Cardiac muscle cell (in vitro differentiated cells and primary cell): ENCODE data around the gene GRIA1. TPM values are rescaled to one million over a fixed set of nuclear protein-coding genes. Genes with fewer than 3 reads are reported as not detected.

Experiments
- DNase-seq, 2 donors: peaks; one replicate each; pipeline versions ENCODE4 v3.0.0 to v3.0.0-alpha.2; 2010 to 2017; ENCODE audit warnings: low read depth in 1 of 2, low spot score in 1 of 2
- H3K27ac ChIP-seq: fragments of 200-600 bp; sonication (generic); 2 replicates; pipeline ENCODE4 v1.5.1; 2016
- H3K27me3 ChIP-seq: fragments of 200-600 bp; sonication (generic); 2 replicates; pipeline ENCODE4 v1.6.0; 2016; ENCODE audit warnings: control low read depth
- H3K36me3 ChIP-seq: fragments of 200-600 bp; sonication (generic); 2 replicates; pipeline ENCODE4 v1.5.1; 2016; ENCODE audit warnings: control low read depth
- H3K4me1 ChIP-seq: fragments of 200-600 bp; sonication (generic); 2 replicates; pipeline ENCODE4 v1.8.1; 2017; ENCODE audit warnings: low read depth, mild to moderate bottlenecking, mixed run types
- H3K4me3 ChIP-seq: fragments of 200-600 bp; sonication (generic); 2 replicates; pipeline ENCODE4 v1.5.1; 2016; ENCODE audit warnings: mild to moderate bottlenecking
- H3K9me3 ChIP-seq: fragments of 200-600 bp; sonication (generic); 2 replicates; pipeline ENCODE4 v1.5.1; 2017; ENCODE audit warnings: low read depth, mild to moderate bottlenecking, control low read depth
- CTCF ChIP-seq: IDR thresholded peaks from 2 replicates; pipeline ENCODE4 v1.5.1; 2012; ENCODE audit warnings: low read depth, mild to moderate bottlenecking, low read length
- polyA plus RNA-seq: library from polyadenylated mRNA; unstranded; fragments of >200 nt; fragmentation: Nextera tagmentation; extraction: Ambion mirVana; gene quantifications from 2 replicates; pipeline ENCODE4 v1.2.1, GENCODE V29; 2016
- total RNA-seq: library from RNA; depleted of rRNA; stranded (reverse); fragments of >200 nt; gene quantifications from 2 replicates; pipeline ENCODE4 v1.2.3, GENCODE V29; 2016

Gene GRIA1
- total and polyA plus RNA-seq, 2 experiments from 2014 or later: 1.6 to 2.3 TPM

GRCh38 chr5:153711755-153712154 lies 221.3 kb downstream of the GRIA1 start:
- no peak for DNase-seq

GRCh38 chr5:153712946-153713345 lies 222.5 kb downstream of the GRIA1 start:
- Histone ChIP-seq H3K4me1 (no peaks in the 10 kb centered on the region), H3K27ac (no peak overlapping the region), H3K27me3 (no peaks in the 10 kb centered on the region), H3K9me3 (no peaks in the 10 kb centered on the region), H3K36me3 (no peaks in the 10 kb centered on the region), H3K4me3 (no peak overlapping the region)
- DNase-seq: no peak
- TF ChIP-seq CTCF: no peak

More at GRCh38 chr5:153711755-153712154, 221.3 kb downstream of the GRIA1 start:
- Histone ChIP-seq H3K27ac (no peak overlapping the region), H3K27me3 (no peaks in the 10 kb centered on the region), H3K36me3 (no peaks in the 10 kb centered on the region), H3K9me3 (no peaks in the 10 kb centered on the region), H3K4me3 (no peak overlapping the region), H3K4me1 (no peaks in the 10 kb centered on the region)
- no peak for TF ChIP-seq CTCF

- TF ChIP-seq CTCF: no peak
- no peak for DNase-seq
- no peaks in the 10 kb centered on the region for H3K9me3 ChIP-seq
- no peak overlapping the region for H3K4me3 ChIP-seq
- no peak overlapping the region for H3K27ac ChIP-seq
- H3K4me1 ChIP-seq: no peaks in the 10 kb centered on the region
- no peaks in the 10 kb centered on the region for H3K36me3 ChIP-seq
- no peaks in the 10 kb centered on the region for H3K27me3 ChIP-seq
Measured at GRCh38 chr5:153713943-153714342, 223.5 kb downstream of the GRIA1 start.

GRCh38 chr5:153714798-153715197 lies 224.3 kb downstream of the GRIA1 start:
- DNase-seq: no peak
- no peaks in the 10 kb centered on the region for H3K27me3 ChIP-seq
- no peak overlapping the region for H3K4me3 ChIP-seq
- H3K9me3 ChIP-seq: no peaks in the 10 kb centered on the region
- no peak for TF ChIP-seq CTCF
- H3K36me3 ChIP-seq: no peaks in the 10 kb centered on the region
- H3K4me1 ChIP-seq: no peaks in the 10 kb centered on the region
- H3K27ac ChIP-seq: no peak overlapping the region

GRCh38 chr5:153717287-153717686 lies 226.8 kb downstream of the GRIA1 start:
- no peaks in the 10 kb centered on the region for H3K4me1 ChIP-seq
- TF ChIP-seq CTCF: no peak
- H3K36me3 ChIP-seq: no peaks in the 10 kb centered on the region
- H3K27ac ChIP-seq: no peak overlapping the region
- H3K9me3 ChIP-seq: no peaks in the 10 kb centered on the region
- no peak for DNase-seq
- no peaks in the 10 kb centered on the region for H3K27me3 ChIP-seq
- H3K4me3 ChIP-seq: no peak overlapping the region

- H3K36me3 ChIP-seq: no peaks in the 10 kb centered on the region
- H3K27ac ChIP-seq: no peak overlapping the region
- H3K27me3 ChIP-seq: no peaks in the 10 kb centered on the region
- H3K4me3 ChIP-seq: no peak overlapping the region
- DNase-seq: no peak
- TF ChIP-seq CTCF: no peak
- no peaks in the 10 kb centered on the region for H3K4me1 ChIP-seq
- H3K9me3 ChIP-seq: no peaks in the 10 kb centered on the region
Measured at GRCh38 chr5:153718713-153719112, 228.2 kb downstream of the GRIA1 start.
